ENCODE results near the gene PDE1C.

PDE1C gene

DNA sequence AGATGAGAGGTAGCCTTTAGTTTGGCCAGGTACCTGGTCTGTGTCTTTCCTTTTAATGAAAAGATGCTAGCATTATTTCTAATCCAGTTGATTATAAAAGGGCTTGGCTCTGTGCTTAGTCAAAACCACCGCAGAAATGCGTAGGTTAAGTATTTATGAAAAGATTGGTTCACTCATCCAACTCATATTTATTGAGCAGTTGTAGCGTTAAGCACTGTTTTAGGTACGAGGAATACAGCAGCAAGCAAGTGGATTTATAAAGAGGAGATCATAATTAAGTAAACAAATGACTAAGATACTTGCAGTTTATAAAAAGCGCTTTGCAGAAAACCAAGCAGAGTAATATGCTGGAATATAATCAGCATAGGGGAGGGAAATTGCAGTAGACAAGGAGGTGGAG is 253.4 kb downstream of the PDE1C start:
- Histone ChIP-seq H3K4me3 (ENCODE audit: low read length) (no peak overlapping the region), H3K36me3 (ENCODE audit: control insufficient read depth, low read depth, low read length) (no peaks in the 10 kb centered on the region), H3K9ac (ENCODE audit: low read length) (no peak overlapping the region), H3K4me1 (ENCODE audit: control insufficient read depth, low read depth, low read length) (peaks cover 8% of the 10 kb centered on the region), H3K27ac (ENCODE audit: low read length) (no peak overlapping the region), H3K27me3 (ENCODE audit: control insufficient read depth, insufficient read depth, low read length) (no peaks in the 10 kb centered on the region), H3K9me3 (ENCODE audit: control insufficient read depth, low read depth, low read length) (no peaks in the 10 kb centered on the region)

DNA sequence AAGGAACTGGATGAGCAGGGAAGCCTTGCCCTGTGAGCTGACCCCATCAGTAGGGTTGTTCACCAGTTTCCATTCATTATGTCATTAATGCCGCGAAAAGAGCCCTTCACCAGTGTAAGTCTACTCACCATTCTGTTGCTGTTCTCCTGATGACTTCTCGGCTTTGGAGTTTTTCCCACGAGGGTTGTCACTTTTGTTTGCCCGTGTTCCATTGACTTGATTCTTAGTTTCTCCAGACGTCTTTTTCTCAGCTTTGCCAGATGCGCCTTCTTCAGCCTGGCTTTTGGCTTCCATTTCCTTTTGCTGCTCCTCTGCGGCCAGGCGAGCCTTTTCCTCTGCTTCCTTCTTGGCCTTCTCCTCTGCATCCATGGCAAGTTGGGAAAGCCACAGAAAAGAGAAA is 254.4 kb downstream of the PDE1C start:
- Histone ChIP-seq H3K9me3 (ENCODE audit: control insufficient read depth, low read depth, low read length) (no peaks in the 10 kb centered on the region), H3K4me1 (ENCODE audit: control insufficient read depth, low read depth, low read length) (peaks cover 4% of the 10 kb centered on the region), H3K4me3 (ENCODE audit: low read length) (no peak overlapping the region), H3K27me3 (ENCODE audit: control insufficient read depth, insufficient read depth, low read length) (no peaks in the 10 kb centered on the region), H3K27ac (ENCODE audit: low read length) (no peak overlapping the region), H3K36me3 (ENCODE audit: control insufficient read depth, low read depth, low read length) (no peaks in the 10 kb centered on the region), H3K9ac (ENCODE audit: low read length) (no peak overlapping the region)

DNA sequence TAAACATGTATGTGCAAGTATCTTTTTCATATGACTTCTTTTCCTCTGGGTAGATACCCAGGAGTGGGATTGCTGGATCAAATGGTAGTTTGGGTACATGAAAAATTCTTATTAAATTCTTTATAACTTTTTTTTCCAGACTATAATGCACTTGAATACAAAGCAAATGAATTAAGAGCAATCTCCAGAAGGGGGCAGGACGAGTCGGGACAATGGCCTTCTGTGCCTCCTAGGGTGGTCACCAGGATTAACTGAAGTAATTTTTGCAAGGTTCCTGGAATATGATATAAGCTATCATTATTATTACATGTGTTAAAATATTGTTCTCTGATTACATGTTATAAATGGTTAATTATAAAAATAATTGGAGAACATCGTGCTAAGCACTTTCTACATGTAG is 256.0 kb downstream of the PDE1C start:
- Histone ChIP-seq H3K9me3 (ENCODE audit: control insufficient read depth, low read depth, low read length) (no peaks in the 10 kb centered on the region), H3K9ac (ENCODE audit: low read length) (no peak overlapping the region), H3K27me3 (ENCODE audit: control insufficient read depth, insufficient read depth, low read length) (no peaks in the 10 kb centered on the region), H3K36me3 (ENCODE audit: control insufficient read depth, low read depth, low read length) (no peaks in the 10 kb centered on the region), H3K27ac (ENCODE audit: low read length) (no peak overlapping the region), H3K4me3 (ENCODE audit: low read length) (no peak overlapping the region), H3K4me1 (ENCODE audit: control insufficient read depth, low read depth, low read length) (no peaks in the 10 kb centered on the region)

DNA sequence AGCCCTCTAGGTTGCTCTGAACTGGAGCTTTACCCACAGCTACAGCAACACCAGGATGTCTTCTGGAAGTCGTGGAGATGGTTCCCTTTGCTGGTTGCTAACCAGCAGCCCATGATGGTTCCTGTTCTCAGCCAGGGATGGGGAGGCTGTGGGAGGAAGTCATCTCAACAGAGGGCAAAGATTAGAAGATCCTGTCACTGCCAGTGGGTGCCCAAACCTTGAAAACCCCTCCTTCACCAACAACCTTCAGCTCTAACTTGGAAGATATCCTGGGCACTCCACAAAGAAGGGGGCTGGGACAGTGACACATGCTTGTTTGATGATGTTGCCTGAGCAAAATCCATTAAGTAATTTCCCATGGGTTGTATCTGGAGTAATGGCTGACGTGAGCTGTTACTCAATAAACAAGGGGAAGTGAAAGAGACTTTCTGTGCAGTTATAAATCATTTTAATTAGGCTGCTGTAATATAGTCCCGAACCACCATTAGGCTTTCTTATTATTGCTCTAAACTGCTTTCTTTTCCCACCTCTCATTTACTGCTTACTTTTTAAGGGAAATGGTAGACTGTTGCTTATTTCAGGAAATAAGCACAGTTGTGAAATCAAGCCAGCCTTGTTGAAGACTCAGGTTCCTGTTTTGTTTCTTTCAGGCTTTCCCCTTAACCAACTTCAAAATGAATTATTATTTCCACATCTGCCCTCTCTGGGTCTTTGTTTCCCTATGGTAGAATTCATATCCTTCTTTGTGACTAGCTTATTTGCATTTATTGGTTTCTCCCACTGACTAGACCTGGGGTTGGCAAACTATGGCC is 258.4 kb downstream of the PDE1C start:
- Histone ChIP-seq H3K36me3 (ENCODE audit: control insufficient read depth, low read depth, low read length) (no peaks in the 10 kb centered on the region), H3K9me3 (ENCODE audit: control insufficient read depth, low read depth, low read length) (no peaks in the 10 kb centered on the region), H3K9ac (ENCODE audit: low read length) (no peak overlapping the region), H3K4me3 (ENCODE audit: low read length) (no peak overlapping the region), H3K4me1 (ENCODE audit: control insufficient read depth, low read depth, low read length) (no peaks in the 10 kb centered on the region), H3K27me3 (ENCODE audit: control insufficient read depth, insufficient read depth, low read length) (no peaks in the 10 kb centered on the region), H3K27ac (ENCODE audit: low read length) (no peak overlapping the region)

DNA sequence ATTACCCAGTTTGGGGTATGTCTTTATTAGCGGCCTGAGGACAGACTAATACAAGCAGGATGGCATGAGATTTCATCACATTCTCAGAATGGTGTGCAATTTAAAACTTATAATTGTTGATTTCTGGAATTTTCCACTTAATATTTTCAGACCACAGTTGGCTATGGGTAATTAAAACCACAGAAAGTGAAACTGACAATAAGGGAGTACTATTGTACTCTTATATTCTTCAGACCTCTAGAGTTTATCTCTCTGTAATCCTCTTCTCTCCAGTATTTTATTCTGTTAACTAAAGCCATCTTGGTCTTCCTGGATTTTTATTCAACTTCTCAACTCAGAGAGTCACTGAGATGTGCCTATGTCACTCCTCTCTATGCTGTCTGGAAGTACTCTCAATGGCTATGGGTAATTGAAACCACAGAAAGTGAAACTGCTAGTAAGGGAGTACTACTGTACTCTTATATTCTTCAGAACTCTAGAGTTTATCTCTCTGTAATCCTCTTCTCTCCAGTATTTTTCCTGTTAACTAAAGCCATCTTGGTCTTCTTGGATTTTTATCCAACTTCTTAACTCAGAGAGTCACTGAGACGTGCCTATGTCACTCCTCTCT is 264.9 kb downstream of the PDE1C start:
- H3K4me1 ChIP-seq (ENCODE audit: control insufficient read depth, low read depth, low read length): no peaks in the 10 kb centered on the region
- H3K27ac ChIP-seq (ENCODE audit: low read length): no peak overlapping the region
- H3K9me3 ChIP-seq (ENCODE audit: control insufficient read depth, low read depth, low read length): no peaks in the 10 kb centered on the region
- H3K4me3 ChIP-seq (ENCODE audit: low read length): no peak overlapping the region
- no peak overlapping the region for H3K9ac ChIP-seq (ENCODE audit: low read length)
- no peaks in the 10 kb centered on the region for H3K27me3 ChIP-seq (ENCODE audit: control insufficient read depth, insufficient read depth, low read length)
- no peaks in the 10 kb centered on the region for H3K36me3 ChIP-seq (ENCODE audit: control insufficient read depth, low read depth, low read length)

DNA sequence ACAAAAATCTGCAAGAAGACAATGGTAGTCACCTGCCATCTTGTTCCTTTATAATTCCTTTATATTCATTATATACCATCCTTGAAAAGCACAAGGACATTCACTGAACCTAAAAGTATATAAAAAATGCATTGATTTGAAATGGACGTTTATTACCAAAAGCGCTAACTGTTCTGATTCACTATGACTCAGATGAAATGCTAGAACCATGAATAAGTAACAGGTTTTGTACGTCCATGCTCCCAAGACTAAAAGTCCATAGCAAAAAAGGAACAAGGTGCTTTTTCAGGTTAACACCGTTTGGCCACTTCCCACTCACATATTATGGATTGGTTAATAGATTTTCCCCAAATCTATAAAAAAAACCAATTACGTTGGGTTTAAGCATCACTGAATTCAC is 273.8 kb downstream of the PDE1C start:
- Histone ChIP-seq H3K4me1 (ENCODE audit: control insufficient read depth, low read depth, low read length) (no peaks in the 10 kb centered on the region), H3K27ac (ENCODE audit: low read length) (no peak overlapping the region), H3K27me3 (ENCODE audit: control insufficient read depth, insufficient read depth, low read length) (peaks cover 13% of the 10 kb centered on the region), H3K4me3 (ENCODE audit: low read length) (no peak overlapping the region), H3K9me3 (ENCODE audit: control insufficient read depth, low read depth, low read length) (no peaks in the 10 kb centered on the region), H3K9ac (ENCODE audit: low read length) (no peak overlapping the region), H3K36me3 (ENCODE audit: control insufficient read depth, low read depth, low read length) (no peaks in the 10 kb centered on the region)

DNA sequence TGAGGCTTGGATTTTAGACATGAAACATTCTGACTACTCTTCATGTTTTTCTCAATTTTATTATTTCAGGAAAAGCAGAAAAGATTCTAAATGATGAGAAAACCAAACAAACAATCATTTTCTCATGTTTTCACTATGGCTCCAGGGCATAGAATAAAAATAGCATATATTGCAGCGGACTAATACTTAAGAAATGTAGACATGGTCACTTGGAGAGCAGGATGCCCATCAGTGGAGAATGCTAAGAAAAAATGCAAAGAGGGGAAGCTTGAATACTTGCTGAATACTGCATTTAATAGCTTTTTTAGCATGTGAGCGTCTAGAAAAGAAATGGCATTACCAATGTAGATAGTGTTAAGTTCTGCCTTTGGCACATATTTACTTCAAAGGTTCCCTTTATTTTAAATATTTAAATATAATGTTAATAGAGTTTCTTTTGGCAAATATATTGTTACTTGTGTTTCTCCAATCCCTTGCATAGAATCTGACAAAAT is 275.3 kb downstream of the PDE1C start:
- Histone ChIP-seq H3K4me1 (ENCODE audit: control insufficient read depth, low read depth, low read length) (no peaks in the 10 kb centered on the region), H3K9ac (ENCODE audit: low read length) (no peak overlapping the region), H3K36me3 (ENCODE audit: control insufficient read depth, low read depth, low read length) (no peaks in the 10 kb centered on the region), H3K27ac (ENCODE audit: low read length) (no peak overlapping the region), H3K4me3 (ENCODE audit: low read length) (no peak overlapping the region), H3K9me3 (ENCODE audit: control insufficient read depth, low read depth, low read length) (no peaks in the 10 kb centered on the region), H3K27me3 (ENCODE audit: control insufficient read depth, insufficient read depth, low read length) (peaks cover 13% of the 10 kb centered on the region)

DNA sequence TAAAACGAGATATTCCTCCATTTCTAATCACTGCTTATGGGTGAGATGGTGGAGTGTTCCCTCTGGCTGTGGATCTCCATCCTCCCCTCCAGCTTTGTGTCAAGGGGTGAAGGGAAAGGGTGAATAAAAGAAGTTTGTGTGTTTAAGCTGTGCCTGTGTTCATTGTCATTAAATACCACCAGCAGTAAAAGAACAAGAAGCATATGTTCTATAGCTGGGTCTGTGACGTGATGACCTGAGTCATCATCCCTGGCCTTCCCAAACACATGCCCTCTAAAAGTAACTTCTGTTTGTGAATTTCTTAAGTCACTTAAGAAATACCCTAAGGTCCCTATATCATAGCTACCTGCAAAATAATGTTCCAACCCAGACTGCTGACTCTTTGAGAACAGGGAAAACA is 278.3 kb downstream of the PDE1C start:
- no peak overlapping the region for H3K27ac ChIP-seq (ENCODE audit: low read length)
- H3K4me1 ChIP-seq (ENCODE audit: control insufficient read depth, low read depth, low read length): no peaks in the 10 kb centered on the region
- H3K27me3 ChIP-seq (ENCODE audit: control insufficient read depth, insufficient read depth, low read length): peaks cover 10% of the 10 kb centered on the region
- H3K9me3 ChIP-seq (ENCODE audit: control insufficient read depth, low read depth, low read length): no peaks in the 10 kb centered on the region
- H3K36me3 ChIP-seq (ENCODE audit: control insufficient read depth, low read depth, low read length): no peaks in the 10 kb centered on the region
- no peak overlapping the region for H3K4me3 ChIP-seq (ENCODE audit: low read length)
- no peak overlapping the region for H3K9ac ChIP-seq (ENCODE audit: low read length)

DNA sequence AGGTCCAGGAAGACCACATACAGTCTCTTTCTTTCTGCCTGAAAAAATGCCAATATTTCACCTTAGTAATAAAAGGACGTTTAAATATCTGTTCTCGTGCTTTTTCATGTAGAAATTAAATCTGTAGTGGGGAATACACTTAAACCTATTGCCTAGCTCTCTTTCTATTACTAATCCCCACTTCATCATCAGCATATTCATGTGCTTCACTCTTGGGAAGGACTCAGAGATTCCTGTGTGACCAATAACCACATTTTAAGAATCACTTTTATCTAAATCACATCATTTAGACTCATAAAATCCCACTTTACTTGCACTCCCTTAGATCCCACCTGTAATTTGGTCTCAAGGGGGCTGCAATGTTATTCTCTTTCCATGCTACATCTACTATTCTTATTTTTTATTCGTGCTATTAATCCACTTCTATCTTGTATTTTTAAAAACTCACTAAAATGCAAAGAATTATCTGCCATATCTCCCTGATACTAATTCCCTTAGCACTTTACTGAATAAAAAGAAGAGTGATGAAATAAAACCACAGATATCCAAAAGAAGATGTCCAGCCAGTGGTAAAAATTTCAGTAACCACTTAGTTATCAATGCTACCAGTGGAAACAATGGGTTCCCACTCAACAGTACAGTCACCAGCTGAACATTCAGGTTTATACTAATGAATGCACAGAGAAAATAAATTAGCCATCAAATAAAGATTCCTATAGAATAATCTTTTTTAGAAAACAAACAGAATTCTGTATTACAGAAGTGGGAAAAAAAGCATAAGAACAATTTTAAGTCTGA is 281.1 kb downstream of the PDE1C start:
- no peaks in the 10 kb centered on the region for H3K36me3 ChIP-seq (ENCODE audit: control insufficient read depth, low read depth, low read length)
- no peak overlapping the region for H3K27ac ChIP-seq (ENCODE audit: low read length)
- no peaks in the 10 kb centered on the region for H3K9me3 ChIP-seq (ENCODE audit: control insufficient read depth, low read depth, low read length)
- no peak overlapping the region for H3K4me3 ChIP-seq (ENCODE audit: low read length)
- no peaks in the 10 kb centered on the region for H3K4me1 ChIP-seq (ENCODE audit: control insufficient read depth, low read depth, low read length)
- peaks cover 2% of the 10 kb centered on the region for H3K27me3 ChIP-seq (ENCODE audit: control insufficient read depth, insufficient read depth, low read length)
- H3K9ac ChIP-seq (ENCODE audit: low read length): no peak overlapping the region

DNA sequence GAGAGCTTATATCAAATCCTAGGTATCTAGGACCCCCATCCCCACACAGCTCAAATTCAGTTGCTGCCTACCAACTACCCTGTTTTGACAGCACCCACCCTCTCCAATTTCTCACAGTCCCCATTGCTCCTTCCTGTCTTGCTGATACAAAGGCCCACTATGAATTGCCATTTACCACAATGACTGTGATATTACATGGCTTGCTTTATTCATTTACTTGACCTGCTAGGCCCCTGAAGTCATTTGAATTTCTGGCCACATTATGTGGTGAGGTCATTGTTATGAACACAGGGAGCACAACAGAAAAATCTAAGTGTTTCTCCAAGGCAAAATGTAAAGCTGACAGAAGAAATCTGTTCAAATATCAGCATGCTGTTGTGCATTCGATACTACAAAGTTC is 281.8 kb downstream of the PDE1C start:
- Histone ChIP-seq H3K27me3 (ENCODE audit: control insufficient read depth, insufficient read depth, low read length) (peaks cover 4% of the 10 kb centered on the region), H3K36me3 (ENCODE audit: control insufficient read depth, low read depth, low read length) (no peaks in the 10 kb centered on the region), H3K4me1 (ENCODE audit: control insufficient read depth, low read depth, low read length) (no peaks in the 10 kb centered on the region), H3K9ac (ENCODE audit: low read length) (no peak overlapping the region), H3K9me3 (ENCODE audit: control insufficient read depth, low read depth, low read length) (no peaks in the 10 kb centered on the region), H3K27ac (ENCODE audit: low read length) (no peak overlapping the region), H3K4me3 (ENCODE audit: low read length) (no peak overlapping the region)

DNA sequence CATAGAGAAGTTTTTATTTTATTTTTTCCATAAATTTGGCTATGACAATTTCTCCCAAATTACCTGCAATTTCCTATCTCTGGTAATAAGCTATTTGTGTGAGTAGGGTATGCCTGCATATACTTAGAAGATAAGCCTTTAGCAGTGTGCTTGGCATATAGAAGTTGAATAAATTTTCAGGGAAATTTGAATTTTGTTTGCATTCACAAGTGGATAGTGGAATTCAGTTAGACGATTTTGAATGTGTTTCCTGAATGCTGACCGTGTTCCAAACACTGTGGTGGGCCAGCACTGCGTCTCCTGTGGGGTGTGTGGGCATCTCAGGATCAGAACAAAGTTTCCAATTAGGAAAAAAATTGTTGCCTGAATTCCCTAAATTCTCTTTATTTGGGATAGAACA is 283.9 kb downstream of the PDE1C start:
- Histone ChIP-seq H3K4me1 (ENCODE audit: control insufficient read depth, low read depth, low read length) (no peaks in the 10 kb centered on the region), H3K4me3 (ENCODE audit: low read length) (no peak overlapping the region), H3K36me3 (ENCODE audit: control insufficient read depth, low read depth, low read length) (no peaks in the 10 kb centered on the region), H3K27me3 (ENCODE audit: control insufficient read depth, insufficient read depth, low read length) (peaks cover 17% of the 10 kb centered on the region), H3K27ac (ENCODE audit: low read length) (no peak overlapping the region), H3K9ac (ENCODE audit: low read length) (no peak overlapping the region), H3K9me3 (ENCODE audit: control insufficient read depth, low read depth, low read length) (no peaks in the 10 kb centered on the region)

Measured in iPS-18a (cell line).